H7 (cell line): Measurements from ENCODE around the gene COX8A. TPM values are rescaled to one million over a fixed set of nuclear protein-coding genes. Genes with fewer than 3 reads are reported as not detected.
"Not testable (repeated sequence)": the region's sequence is repeated elsewhere in the genome, so short reads cannot be mapped to it uniquely, and the experiment has no call there.

Source experiments
- DNase-seq: peaks from one replicate; pipeline ENCODE4 v3.0.0; 2012
- H3K27me3 ChIP-seq: 2 replicates; pipeline ENCODE4 v1.6.0; 2011; ENCODE audit warnings: mild to moderate bottlenecking, low read length; ENCODE audit not compliant: control insufficient read depth, insufficient read depth
- H3K36me3 ChIP-seq: replicated peaks from 2 replicates; pipeline ENCODE4 v1.5.1; 2011; ENCODE audit warnings: low read length; ENCODE audit not compliant: control insufficient read depth, insufficient read depth
- H3K4me3 ChIP-seq: 2 replicates; pipeline ENCODE4 v1.5.1; 2011; ENCODE audit warnings: low read depth, mild to moderate bottlenecking, control low read depth, low read length, moderate library complexity; ENCODE audit not compliant: insufficient read depth
- total RNA-seq: library from RNA; depleted of rRNA; stranded (reverse); fragments of >200 nt; shearing (Covaris generic); gene quantifications from 2 replicates; pipeline ENCODE4 v1.2.3, GENCODE V29; 2014

Gene COX8A
- total RNA-seq, 1 experiment from 2014 or later: 1,175 TPM

DNA sequence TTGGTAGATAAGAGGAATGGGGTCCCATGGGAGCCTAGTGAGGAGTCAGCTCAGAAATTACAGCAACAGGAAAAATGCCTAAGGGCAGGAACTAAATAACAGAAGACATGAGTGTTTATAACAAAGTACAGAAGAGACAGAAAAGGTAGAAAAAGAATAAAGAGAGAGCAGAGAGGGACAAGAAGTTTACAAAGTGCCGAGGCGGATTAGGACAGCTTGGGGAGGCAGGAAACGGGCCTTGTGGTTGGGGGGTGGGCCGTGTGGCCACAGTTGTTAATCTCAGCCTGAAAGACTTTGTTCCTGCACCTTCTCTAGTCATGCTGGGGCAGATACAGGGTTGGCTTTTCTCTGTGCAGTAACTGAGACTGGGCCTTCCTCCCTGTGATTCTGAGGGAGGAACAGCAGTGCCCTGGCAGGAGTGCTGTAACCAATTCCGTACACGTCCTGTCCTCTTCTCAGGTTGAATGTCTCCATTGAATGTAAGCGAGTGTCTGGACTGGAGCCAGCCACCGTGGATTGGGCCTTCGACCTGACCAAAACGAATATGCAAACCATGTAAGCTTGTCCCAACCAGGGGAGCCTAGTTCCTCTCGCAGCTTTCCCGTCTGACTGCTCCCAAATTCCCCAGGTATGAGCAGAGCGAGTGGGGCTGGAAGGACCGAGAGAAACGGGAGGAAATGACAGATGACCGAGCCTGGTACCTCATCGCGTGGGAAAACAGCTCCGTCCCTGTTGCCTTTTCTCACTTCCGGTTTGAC lies 22.5 kb upstream of the COX8A start:
- no peak overlapping the region for H3K4me3 ChIP-seq
- H3K36me3 ChIP-seq: peaks cover 32% of the 10 kb centered on the region
- DNase-seq: no peak
- H3K27me3 ChIP-seq: no peaks in the 10 kb centered on the region

DNA sequence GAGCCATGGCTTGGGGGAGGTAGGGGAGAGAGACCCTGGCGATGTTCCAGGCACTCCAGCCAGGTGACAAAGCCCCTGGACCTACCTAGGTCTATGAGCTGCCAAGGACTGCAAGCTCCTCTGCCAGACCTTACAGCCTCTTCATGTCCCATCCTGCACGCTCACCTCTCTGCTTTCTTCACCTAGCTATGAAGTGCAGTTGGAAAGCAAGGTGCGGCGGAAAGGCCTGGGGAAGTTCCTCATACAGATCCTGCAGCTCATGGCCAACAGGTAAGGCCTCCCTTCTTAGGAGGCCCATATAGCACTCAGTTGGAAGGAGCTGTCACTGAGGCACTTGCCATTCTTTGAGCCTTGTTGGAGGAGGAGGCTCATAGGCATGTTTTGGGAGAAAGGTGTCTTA lies 21.9 kb upstream of the COX8A start:
- Histone ChIP-seq H3K4me3 (no peak overlapping the region), H3K36me3 (peaks cover 32% of the 10 kb centered on the region), H3K27me3 (no peaks in the 10 kb centered on the region)
- no peak for DNase-seq

DNA sequence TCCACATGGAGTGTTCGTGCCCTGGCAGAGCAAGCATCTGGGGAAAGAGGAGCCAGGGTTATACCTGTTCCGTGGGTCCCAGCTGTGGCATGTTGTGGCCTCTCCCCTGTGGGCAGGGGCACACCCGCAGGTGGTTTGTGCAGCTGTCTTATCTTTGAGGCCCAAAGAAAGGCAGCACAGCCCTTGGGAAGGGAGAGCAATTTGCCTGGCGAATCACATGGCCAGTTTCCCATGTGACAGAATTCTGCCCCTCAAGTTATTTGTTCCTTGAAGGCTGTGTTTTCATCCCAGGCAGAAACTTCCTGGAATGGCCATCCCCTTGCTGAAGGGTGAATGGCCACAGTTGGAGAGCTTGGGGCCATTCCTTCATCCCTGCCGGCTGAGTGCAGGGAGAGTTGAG lies 16.4 kb upstream of the COX8A start:
- DNase-seq: no peak
- H3K27me3 ChIP-seq: no peaks in the 10 kb centered on the region
- H3K36me3 ChIP-seq: peaks cover 23% of the 10 kb centered on the region
- no peak overlapping the region for H3K4me3 ChIP-seq

DNA sequence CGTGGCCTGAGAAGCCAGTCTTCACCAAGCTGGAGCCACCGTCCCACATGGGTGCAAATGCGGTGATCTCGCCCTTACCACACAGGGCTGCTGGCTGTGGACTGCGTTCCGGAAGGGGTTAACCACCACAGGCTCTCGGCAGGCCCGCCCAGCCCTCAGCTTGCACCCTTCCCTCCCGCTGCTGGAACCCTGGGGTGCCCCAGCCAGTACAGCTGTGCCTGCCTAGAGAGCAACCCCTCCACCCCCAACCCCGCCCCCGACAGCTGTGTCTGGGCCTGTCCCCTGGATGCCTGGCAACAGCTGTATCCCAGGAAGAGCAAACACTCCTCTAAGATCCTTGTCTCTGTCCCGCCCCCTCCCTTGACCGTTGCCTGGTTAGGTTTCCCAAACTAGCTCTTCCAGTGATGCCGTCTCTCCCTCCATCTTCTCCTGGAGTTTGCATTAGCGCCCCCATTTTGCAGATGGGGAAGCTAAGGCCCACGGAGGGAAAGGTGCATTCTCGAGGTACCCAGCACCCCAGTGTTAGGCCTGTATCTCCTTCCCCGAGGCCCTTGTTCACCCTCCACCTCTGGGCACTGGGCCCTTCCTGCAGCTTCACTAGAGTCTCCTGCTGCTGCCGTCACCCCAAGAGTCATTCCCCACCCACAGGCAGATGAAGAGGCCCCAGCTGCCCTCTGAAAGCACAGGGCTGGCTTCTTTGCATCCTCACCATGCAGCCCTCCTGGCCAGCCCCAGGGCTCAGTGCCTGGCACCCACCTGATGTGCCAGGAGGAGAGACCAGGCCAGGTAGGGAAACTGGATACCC lies 12.6 kb upstream of the COX8A start:
- H3K27me3 ChIP-seq: no peaks in the 10 kb centered on the region
- peak; percentile 85 for DNase-seq
- no peak overlapping the region for H3K4me3 ChIP-seq
- no peaks in the 10 kb centered on the region for H3K36me3 ChIP-seq

DNA sequence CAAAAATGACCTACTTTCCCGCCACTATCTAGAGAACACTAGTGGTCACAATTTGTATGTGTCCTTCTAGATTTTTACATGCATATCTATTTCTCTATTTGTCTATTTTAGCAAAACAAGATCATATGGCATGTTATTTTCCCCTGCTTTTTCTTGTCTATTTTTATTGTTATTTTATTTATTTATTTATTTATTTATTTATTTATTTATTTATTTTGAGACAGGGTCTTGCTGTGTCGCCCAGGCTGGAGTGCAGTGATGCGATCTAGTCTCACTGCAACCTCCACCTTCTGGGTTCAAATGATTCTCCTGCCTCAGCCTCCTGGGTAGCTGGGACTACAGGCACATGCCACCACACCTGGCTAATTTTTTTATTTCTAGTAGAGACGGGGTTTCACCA lies 10.5 kb upstream of the COX8A start:
- DNase-seq, H3K27me3 ChIP-seq, H3K4me3 ChIP-seq, H3K36me3 ChIP-seq: not testable (repeated sequence)

DNA sequence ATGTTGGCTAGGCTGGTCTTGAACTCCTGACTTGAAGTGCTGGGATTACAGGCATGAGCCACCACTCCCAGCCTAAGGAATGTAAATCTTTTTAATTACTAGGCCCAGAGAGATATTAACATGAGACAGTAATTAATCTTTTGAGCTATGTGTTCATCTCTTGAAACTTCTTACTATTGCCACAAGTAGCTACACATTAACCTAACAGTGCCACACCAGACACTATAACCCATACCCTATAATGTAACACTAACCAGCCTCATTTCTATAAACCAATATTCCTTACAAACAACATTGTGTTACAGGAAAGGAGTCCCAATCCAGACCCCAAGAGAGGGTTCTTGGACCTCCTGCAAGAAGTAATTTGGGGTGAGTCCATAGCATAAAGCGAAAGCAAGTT lies 8.0 kb upstream of the COX8A start:
- Histone ChIP-seq H3K36me3 (no peaks in the 10 kb centered on the region), H3K27me3 (peaks cover 2% of the 10 kb centered on the region; the same call in 1 of the 2 replicates), H3K4me3 (no peak overlapping the region)
- no peak for DNase-seq

DNA sequence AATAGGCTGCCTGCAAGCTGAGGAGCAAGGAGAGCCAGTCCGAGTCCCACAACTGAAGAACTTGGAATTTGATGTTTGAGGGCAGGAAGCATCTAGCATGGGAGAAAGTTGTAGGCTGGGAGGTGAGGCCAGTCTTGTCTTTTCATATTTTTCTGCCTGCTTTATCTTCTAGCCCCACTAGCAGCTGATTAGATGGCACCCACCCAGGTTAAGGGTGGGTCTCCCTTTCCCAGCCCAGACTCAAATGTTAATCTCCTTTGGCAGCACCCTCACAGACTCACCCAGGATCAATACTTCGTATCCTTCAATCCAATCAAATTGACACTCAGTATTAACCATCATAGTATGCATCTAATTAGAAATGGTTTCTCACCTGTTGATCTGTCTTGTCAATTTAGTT lies 5.0 kb upstream of the COX8A start:
- DNase-seq: no peak
- Histone ChIP-seq H3K27me3 (peaks cover 2% of the 10 kb centered on the region; the same call in 1 of the 2 replicates), H3K4me3 (no peak overlapping the region), H3K36me3 (no peaks in the 10 kb centered on the region)

DNA sequence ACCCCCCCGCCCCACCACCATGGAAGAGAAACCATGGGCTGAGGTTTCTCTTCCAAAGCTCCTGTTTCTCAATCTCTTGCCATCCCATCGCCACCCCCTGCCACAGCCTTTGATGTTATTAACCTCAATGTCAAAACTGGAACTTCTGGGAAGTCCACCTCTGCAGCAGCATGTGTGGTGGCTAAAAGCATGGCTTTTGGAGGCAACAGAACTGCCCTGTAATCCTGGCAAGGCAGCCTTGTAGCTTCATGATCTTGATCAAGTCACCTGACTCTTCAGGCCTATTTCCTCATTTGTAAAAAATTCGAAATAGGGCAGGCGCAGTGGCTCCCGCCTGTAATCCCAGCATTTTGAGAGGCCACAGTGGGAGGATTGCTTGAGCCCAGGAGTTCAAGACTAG lies 3.5 kb upstream of the COX8A start:
- DNase-seq: no peak
- peaks cover 2% of the 10 kb centered on the region; the same call in 1 of the 2 replicates for H3K27me3 ChIP-seq
- no peak overlapping the region for H3K4me3 ChIP-seq
- H3K36me3 ChIP-seq: no peaks in the 10 kb centered on the region

DNA sequence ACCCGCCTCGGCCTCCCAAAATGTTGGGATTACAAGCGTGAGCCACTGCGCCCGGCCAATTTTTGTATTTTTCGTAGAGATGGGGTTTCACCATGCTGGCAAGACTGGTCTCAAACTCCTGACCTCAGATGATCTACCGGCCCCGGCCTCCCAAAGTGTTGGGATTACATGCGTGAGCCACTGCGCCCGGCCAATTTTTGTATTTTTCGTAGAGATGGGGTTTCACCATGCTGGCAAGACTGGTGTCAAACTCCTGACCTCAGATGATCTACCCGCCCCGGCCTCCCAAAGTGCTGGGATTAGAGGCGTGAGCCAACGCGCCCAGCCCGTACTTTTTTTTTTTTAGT lies 535 bp upstream of the COX8A start:
- not testable (repeated sequence) for DNase-seq, H3K4me3 ChIP-seq, H3K27me3 ChIP-seq, H3K36me3 ChIP-seq

DNA sequence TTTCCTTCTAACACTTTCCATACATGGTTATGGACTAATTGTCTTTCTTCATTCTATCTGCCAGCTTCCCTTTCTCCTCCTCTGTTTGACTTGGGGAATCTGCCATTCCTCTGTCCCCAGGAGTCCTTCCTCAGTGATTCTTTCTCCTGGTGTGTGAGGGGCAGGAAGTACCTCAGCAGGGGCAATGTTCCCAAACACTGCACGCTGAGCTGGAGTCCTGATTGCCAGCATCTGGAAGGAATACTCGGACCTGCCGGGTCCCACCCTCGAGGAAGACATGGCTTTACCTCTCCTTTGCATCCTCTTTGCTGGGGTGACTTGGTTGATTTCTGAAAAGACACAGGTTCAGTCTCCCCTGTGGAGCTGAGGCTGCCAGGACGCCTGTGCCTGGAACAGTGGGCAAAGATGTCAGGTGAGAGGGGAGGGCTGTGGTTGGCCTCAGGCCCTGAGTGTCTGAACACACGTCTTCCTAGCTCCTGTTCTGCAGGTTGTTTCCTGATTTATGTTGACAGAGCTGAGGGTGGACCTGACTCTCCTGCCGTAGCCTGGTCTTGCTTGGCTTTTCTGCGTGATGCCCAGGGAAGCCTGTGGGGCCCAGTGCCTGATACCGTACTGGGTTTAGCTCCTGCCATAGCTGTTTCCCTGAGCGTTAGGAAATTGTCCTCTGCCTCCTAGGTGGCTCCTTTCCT lies 4.3 kb downstream of the COX8A start:
- DNase-seq: peak; percentile 80
- Histone ChIP-seq H3K27me3 (no peaks in the 10 kb centered on the region), H3K36me3 (peaks cover 6% of the 10 kb centered on the region), H3K4me3 (no peak overlapping the region)

DNA sequence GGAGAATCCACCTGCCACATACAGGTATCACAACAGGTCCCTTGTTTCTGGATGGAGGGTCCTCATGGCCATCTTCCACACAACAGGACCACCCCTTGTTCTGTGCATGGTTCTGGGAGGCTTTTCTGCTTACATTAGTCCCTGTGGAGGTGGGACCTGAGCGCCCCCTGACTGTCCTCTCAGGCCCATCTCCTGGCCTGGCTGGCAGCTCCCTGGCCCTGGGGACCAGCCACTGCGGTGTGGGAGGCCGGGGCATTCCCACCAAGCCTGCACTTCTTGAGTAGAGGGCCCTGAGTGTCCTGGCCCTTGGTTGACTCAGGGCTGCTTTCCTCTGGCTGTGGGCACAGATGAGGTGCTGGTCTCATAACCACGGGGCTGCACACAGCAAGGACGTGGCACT lies 5.0 kb downstream of the COX8A start:
- no peaks in the 10 kb centered on the region for H3K27me3 ChIP-seq
- DNase-seq: peak; percentile 51
- peaks cover 6% of the 10 kb centered on the region for H3K36me3 ChIP-seq
- H3K4me3 ChIP-seq: no peak overlapping the region

DNA sequence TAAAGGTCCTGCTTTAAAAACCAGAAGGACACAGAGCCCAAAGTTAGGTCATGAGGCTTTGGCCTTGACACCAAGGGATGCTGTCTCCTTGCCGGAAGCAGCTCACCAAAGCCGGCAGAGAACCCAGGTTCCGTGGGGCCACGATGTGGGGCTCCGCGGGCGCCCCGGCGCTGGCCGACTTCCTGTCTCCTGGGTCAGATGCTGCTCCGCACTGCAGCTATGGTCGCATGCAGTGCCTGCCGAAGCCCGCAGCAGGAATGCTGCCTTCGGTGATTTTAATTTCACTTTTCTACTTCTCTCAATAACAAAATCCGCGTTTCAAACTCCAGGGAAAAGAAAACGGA lies 11.4 kb downstream of the COX8A start:
- peaks cover 14% of the 10 kb centered on the region for H3K36me3 ChIP-seq
- peak; percentile 81 for DNase-seq
- H3K27me3 ChIP-seq: no peaks in the 10 kb centered on the region
- peak overlapping the region; percentile 96 for H3K4me3 ChIP-seq

DNA sequence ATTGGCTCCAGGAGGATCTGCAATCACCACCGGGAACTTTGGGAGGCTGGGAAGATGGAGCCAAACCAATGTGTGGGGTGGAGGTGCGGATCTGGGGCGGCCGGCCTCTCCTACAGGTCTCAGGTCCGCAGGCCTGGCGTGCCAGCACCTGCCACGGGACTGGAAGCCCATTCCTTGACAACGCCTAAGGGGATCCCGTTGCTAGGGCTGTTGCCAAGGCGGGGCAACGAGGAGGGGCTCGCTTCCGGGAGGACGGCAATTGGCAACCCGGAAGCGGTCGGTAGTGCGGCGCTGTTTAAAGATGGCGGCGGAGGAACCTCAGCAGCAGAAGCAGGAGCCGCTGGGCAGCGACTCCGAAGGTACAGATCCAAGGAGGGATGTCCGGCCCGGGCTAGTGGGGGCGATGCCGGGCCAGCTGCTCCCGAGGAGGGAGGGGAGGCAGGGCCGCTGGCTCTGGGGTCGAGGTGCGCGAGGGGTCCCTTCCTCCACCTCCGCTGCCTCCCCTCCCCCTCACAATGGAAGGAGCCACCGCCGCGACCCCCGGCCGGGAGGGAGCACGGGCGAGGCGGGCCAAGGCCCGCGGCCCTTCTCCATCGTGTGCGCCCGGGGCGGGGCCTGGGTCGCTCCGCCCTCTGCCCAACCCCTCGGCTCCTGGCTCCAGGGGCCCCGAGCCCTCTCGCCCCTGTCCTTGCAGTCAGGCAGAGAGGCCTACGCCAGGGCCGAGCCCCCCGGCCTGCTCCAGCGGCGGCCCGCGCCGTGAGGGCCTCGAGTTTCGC lies 11.9 kb downstream of the COX8A start, which contains the start of gene OTUB1:
Gene OTUB1, plus strand, starts transcription at position 283 of the 776 bp plus-strand sequence. Its CDS starts 19 bp downstream, at position 302.
- H3K36me3 ChIP-seq: peaks cover 19% of the 10 kb centered on the region
- no peaks in the 10 kb centered on the region for H3K27me3 ChIP-seq
- H3K4me3 ChIP-seq: peak within 1 kb of the TSS; percentile 96
- peak; percentile 99 for DNase-seq

DNA sequence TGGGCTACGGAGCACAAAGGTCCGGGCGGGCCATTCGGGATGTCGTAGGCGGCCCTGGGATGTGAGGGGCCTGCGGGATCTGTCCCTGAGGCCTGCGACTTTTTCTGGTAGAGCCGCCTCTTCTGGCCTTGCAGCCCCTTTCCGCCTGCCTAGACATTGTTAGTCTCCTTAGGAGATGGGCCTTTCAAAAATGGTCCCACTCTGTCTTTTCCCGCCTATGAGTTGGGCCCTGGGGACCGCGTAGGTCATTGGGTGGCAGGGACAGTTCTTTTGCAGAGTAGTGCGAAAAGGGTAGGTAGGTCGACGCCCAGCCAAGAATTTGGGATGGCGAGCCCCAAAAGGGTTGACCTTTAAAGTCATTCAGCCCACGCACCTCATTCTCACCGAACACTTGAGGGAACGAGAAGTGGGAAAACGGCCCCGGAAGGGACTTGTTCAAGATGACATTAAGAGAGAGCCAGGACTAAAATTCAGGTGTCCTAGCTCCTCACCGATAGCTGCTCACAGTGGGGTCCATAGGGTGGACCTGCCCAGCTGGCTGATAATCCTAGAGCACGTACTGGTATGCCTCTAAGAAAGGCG lies 12.6 kb downstream of the COX8A start:
- peaks cover 22% of the 10 kb centered on the region for H3K36me3 ChIP-seq
- H3K27me3 ChIP-seq: no peaks in the 10 kb centered on the region
- no peak for DNase-seq
- peak overlapping the region; percentile 96 for H3K4me3 ChIP-seq
